IPS DF 6.9 (cell line): ENCODE data around the gene RASGRF2.

ENCODE experiments used
- DNase-seq: peaks from one replicate; pipeline ENCODE4 v3.0.0-alpha.2; 2013; ENCODE audit warnings: low read depth, low spot score
- H3K27ac ChIP-seq: one replicate; pipeline ENCODE4 v1.5.1; 2013; ENCODE audit warnings: low read length, control low read depth
- H3K27me3 ChIP-seq: 2 replicates; pipeline ENCODE4 v1.6.1; 2013; ENCODE audit warnings: mild to moderate bottlenecking, low read length; ENCODE audit not compliant: control insufficient read depth, insufficient read depth
- H3K36me3 ChIP-seq: 2 replicates; pipeline ENCODE4 v1.6.1; 2013; ENCODE audit warnings: low read length; ENCODE audit not compliant: control insufficient read depth, insufficient read depth
- H3K4me1 ChIP-seq: 2 replicates; pipeline ENCODE4 v1.6.1; 2013; ENCODE audit warnings: low read length; ENCODE audit not compliant: control insufficient read depth, insufficient read depth
- H3K4me3 ChIP-seq: 2 replicates; pipeline ENCODE4 v1.5.1; 2013; ENCODE audit warnings: mild to moderate bottlenecking, low read length
- H3K9me3 ChIP-seq: 2 replicates; pipeline ENCODE4 v1.6.1; 2013; ENCODE audit warnings: low read length, inconsistent platforms; ENCODE audit not compliant: control insufficient read depth, insufficient read depth
- WGBS: extraction: QIAGEN DNeasy Blood & Tissue Kit; methylation state at CpG from one replicate; pipeline ENCODE4 v1.1.7; 2013; ENCODE audit warnings: mixed read lengths, missing lambda C conversion rate; ENCODE audit not compliant: insufficient read length, insufficient coverage; 5-methylcytosine and 5-hydroxymethylcytosine counted together

RASGRF2 gene

GRCh38 chr5:81180780-81181460, 220.8 kb downstream of the RASGRF2 start:
- Histone ChIP-seq H3K4me3 (no peak overlapping the region), H3K4me1 (0 out of 2 replicates have a peak, but pooled peaks cover 2% of the 10 kb centered on the region), H3K27ac (no peak overlapping the region), H3K36me3 (no peaks in the 10 kb centered on the region), H3K9me3 (no peaks in the 10 kb centered on the region), H3K27me3 (no peaks in the 10 kb centered on the region)
- no peak for DNase-seq
- WGBS, result no CpG with 5 or more reads among the region's 5 CpGs

DNA sequence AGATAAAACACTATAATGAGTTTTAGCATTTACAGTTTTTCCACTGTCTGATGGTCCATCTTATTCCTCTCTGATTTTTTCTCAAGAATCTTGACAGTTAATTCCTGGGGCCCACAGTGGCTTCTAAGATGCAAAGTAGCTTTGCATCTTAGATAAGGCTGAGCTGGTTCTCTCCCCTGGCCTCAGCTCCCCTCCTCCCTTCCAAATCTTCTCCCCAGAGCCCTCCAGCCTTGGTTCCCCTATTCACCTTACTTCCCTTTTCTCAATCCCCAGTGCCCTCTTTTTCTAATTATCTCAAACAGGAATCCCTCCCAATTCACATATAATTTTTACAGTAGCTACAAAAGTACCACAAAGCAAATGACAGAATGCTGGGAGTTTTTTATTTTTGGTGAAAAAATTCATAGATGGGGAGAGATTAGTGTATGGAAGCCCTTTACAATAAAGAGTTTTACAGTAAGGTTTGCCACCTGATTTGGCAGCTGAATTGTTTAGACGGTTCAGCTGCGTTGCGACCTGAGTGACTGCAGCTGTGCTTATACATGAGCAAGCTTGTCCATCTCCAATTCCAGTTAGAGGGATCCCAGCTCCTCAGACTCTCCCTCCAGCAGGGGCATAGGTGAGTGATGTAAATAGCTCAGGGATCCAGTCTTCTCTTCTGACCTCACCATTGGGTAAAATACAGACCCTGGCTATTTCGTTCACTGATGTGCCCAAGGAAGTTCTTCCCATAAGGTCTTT, 221.6 kb downstream of the RASGRF2 start:
- H3K4me3 ChIP-seq, result no peak overlapping the region
- H3K27me3 ChIP-seq, result no peaks in the 10 kb centered on the region
- DNase-seq, result no peak
- H3K9me3 ChIP-seq, result no peaks in the 10 kb centered on the region
- no CpG with 5 or more reads among the region's 4 CpGs for WGBS
- H3K27ac ChIP-seq, result no peak overlapping the region
- H3K4me1 ChIP-seq, result 0 out of 2 replicates have a peak, but pooled peaks cover 2% of the 10 kb centered on the region
- H3K36me3 ChIP-seq, result no peaks in the 10 kb centered on the region

- no CpG with 5 or more reads among the region's 9 CpGs for WGBS
- no peak for DNase-seq
- no peaks in the 10 kb centered on the region for H3K36me3 ChIP-seq
- no peaks in the 10 kb centered on the region for H3K9me3 ChIP-seq
- no peak overlapping the region for H3K4me3 ChIP-seq
- no peaks in the 10 kb centered on the region for H3K27me3 ChIP-seq
- 0 out of 2 replicates have a peak, but pooled peaks cover 2% of the 10 kb centered on the region for H3K4me1 ChIP-seq
- no peak overlapping the region for H3K27ac ChIP-seq
Measured at GRCh38 chr5:81182396-81183390, 222.5 kb downstream of the RASGRF2 start.

DNA sequence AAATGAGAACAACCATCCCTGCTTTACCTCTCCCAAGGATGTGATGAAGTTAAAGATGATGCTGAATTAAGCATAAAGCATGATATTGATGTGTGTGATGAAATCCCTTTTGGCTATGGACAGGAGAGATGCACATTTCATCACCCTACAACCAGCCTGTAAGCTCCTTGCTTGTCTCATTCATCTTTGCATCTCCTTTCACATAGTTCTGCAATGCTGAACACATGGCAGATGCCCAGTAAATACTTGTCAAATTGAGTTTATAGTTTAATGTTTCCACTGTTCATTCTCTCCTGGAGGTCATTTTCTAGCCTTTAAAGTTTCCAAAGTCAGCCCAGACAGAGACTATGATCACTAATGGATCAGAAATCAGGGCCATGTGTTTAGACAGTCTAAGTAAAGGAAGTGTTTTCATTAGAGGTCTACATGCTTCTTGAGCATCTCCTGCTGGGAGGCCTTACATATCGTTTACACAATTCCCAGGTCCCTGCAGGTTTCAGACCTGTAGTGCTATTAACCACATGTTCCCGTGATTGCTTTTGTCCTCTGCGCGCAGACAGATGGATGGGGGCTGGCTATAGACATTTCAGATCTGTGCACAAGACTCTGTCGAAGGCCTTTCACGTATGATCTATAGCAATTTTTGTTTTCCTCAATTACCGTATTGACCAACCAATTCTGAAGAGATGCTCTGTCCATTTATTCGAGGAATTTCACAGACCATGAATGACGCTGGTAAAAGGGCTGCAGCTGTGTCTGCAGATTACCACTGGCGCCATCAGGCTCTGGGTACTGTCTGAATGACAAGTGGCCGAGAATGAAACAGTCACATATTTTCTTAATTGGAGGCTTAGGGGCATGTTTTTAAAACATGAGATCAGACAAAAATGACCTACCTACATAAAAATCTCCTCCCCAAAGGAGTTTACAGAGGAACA, 223.9 kb downstream of the RASGRF2 start:
- H3K36me3 ChIP-seq, result 0 out of 2 replicates have a peak, but pooled peaks cover 3% of the 10 kb centered on the region
- no peak overlapping the region for H3K4me3 ChIP-seq
- 0 out of 2 replicates have a peak, but pooled peaks cover 2% of the 10 kb centered on the region for H3K4me1 ChIP-seq
- no CpG with 5 or more reads among the region's 11 CpGs for WGBS
- no peaks in the 10 kb centered on the region for H3K27me3 ChIP-seq
- no peaks in the 10 kb centered on the region for H3K9me3 ChIP-seq
- no peak overlapping the region for H3K27ac ChIP-seq
- DNase-seq, result no peak

DNA sequence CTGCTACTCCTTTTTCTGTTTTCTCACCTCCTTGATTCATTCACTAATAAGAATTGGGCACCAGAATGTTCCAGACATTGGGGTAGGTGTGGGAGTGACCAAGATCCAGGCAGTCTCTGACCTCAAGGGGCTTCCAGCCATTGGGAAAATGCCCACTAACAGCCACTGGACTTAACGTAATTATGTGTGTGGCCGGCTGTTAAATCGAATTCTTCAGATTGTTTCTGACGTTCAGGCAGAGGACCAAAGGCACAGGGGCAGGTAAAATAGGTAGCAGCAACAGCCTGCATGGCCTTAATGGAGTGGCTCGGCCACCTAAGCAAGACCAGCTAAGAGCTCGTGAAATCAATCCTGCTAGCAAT, 224.6 kb downstream of the RASGRF2 start:
- H3K27ac ChIP-seq, result no peak overlapping the region
- H3K9me3 ChIP-seq, result no peaks in the 10 kb centered on the region
- no peak for DNase-seq
- no CpG with 5 or more reads among the region's 6 CpGs for WGBS
- no peak overlapping the region for H3K4me3 ChIP-seq
- no peaks in the 10 kb centered on the region for H3K27me3 ChIP-seq
- 0 out of 2 replicates have a peak, but pooled peaks cover 2% of the 10 kb centered on the region for H3K4me1 ChIP-seq
- H3K36me3 ChIP-seq, result 0 out of 2 replicates have a peak, but pooled peaks cover 3% of the 10 kb centered on the region

DNA sequence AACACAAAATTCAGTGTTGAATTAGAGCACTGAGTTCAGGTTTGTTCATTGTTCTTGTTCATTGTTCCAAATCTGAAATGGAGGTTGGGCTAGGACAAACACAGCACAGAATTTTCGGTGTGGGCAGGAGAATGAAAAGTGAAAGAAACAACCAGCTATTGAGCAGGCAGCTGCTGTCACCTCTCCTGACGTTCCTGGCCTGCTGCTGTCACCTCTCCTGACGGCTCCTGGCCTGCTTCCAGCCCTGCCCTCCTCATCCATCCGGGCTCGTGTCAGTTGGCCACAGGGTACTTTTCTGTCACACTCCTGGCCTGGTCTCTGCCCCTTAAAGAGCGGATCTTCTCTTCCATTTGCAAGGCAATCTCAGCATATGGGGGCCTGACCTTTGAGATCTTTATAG, 227.7 kb downstream of the RASGRF2 start:
- H3K4me1 ChIP-seq, result no peaks in the 10 kb centered on the region; the same call in 1 of the 2 replicates
- H3K4me3 ChIP-seq, result no peak overlapping the region
- H3K9me3 ChIP-seq, result no peaks in the 10 kb centered on the region
- 0 out of 2 replicates have a peak, but pooled peaks cover 3% of the 10 kb centered on the region for H3K36me3 ChIP-seq
- no CpG with 5 or more reads among the region's 6 CpGs for WGBS
- no peak for DNase-seq
- no peaks in the 10 kb centered on the region for H3K27me3 ChIP-seq
- H3K27ac ChIP-seq, result no peak overlapping the region

GRCh38 chr5:81188962-81189361, 228.8 kb downstream of the RASGRF2 start:
- Histone ChIP-seq H3K9me3 (no peaks in the 10 kb centered on the region), H3K27me3 (no peaks in the 10 kb centered on the region), H3K4me3 (no peak overlapping the region), H3K27ac (no peak overlapping the region), H3K4me1 (no peaks in the 10 kb centered on the region; the same call in 1 of the 2 replicates), H3K36me3 (0 out of 2 replicates have a peak, but pooled peaks cover 3% of the 10 kb centered on the region)
- no CpG with 5 or more reads among the region's 6 CpGs for WGBS
- DNase-seq, result no peak

GRCh38 chr5:81189875-81190498, 229.8 kb downstream of the RASGRF2 start:
- Histone ChIP-seq H3K27me3 (no peaks in the 10 kb centered on the region), H3K9me3 (no peaks in the 10 kb centered on the region), H3K4me3 (no peak overlapping the region), H3K36me3 (0 out of 2 replicates have a peak, but pooled peaks cover 3% of the 10 kb centered on the region), H3K4me1 (peaks cover 2% of the 10 kb centered on the region; the same call in 1 of the 2 replicates), H3K27ac (no peak overlapping the region)
- no peak for DNase-seq
- WGBS, result no CpG with 5 or more reads among the region's 14 CpGs

GRCh38 chr5:81191726-81192372, 231.7 kb downstream of the RASGRF2 start:
- H3K27me3 ChIP-seq, result no peaks in the 10 kb centered on the region
- DNase-seq, result no peak
- H3K9me3 ChIP-seq, result no peaks in the 10 kb centered on the region
- peaks cover 2% of the 10 kb centered on the region; the same call in 1 of the 2 replicates for H3K4me1 ChIP-seq
- no peak overlapping the region for H3K4me3 ChIP-seq
- no peak overlapping the region for H3K27ac ChIP-seq
- 0 out of 2 replicates have a peak, but pooled peaks cover 3% of the 10 kb centered on the region for H3K36me3 ChIP-seq
- no CpG with 5 or more reads among the region's 9 CpGs for WGBS
